ENCODE data around the gene LETMD1. TPM values are rescaled to one million over a fixed set of nuclear protein-coding genes. Genes with fewer than 3 reads are reported as not detected.

LETMD1 gene
- 32.8 TPM for polyA plus RNA-seq (2013, experiment 1 of 2)
- polyA plus RNA-seq (2013, experiment 2 of 2): 30.8 TPM

- Histone ChIP-seq H3K79me1 (replicated peaks; ENCODE audit: low read length, poor library complexity, severe bottlenecking) (peaks cover 14% of the 10 kb centered on the region), H2BK120ac (ENCODE audit: low read depth, low read length) (peak within 1 kb of the TSS; percentile 69), H2BK12ac (ENCODE audit: low read length in 2 of 2) (peak within 1 kb of the TSS in 1 of 2 experiments; percentile 78), H3K18ac (ENCODE audit: low read depth in 1 of 2, low read length in 2 of 2) (peak within 1 kb of the TSS; percentile 57 to 99), H2AK5ac (ENCODE audit: low read length, severe bottlenecking) (no peak within 1 kb of the TSS), H3K36me3 (ENCODE audit: control insufficient read depth in 1 of 2, insufficient read depth in 2 of 2, low read depth in 1 of 2, low read length in 2 of 2) (peaks cover 0 to 12% of the 10 kb centered on the region in 2 experiments), H3K23ac (ENCODE audit: low read length in 2 of 2) (peak within 1 kb of the TSS in 1 of 2 experiments; percentile 83), H4K91ac (ENCODE audit: low read length) (peak within 1 kb of the TSS; percentile 58), H3K4me3 (ENCODE audit: insufficient read depth in 1 of 2, low read depth in 1 of 2, low read length in 2 of 2) (peak within 1 kb of the TSS; percentile 82 to 85), H3K27ac (ENCODE audit: low read length, poor library complexity, severe bottlenecking) (peak within 1 kb of the TSS; percentile 86), H3K27me3 (ENCODE audit: control insufficient read depth in 1 of 2, insufficient read depth in 1 of 2, low read length in 2 of 2) (no peaks in the 10 kb centered on the region), H2BK5ac (ENCODE audit: low read depth, low read length, poor library complexity, severe bottlenecking) (peak within 1 kb of the TSS; percentile 83), H2BK15ac (ENCODE audit: low read depth, poor library complexity, severe bottlenecking) (no peak within 1 kb of the TSS), H3K4me2 (ENCODE audit: low read length, poor library complexity, severe bottlenecking) (peak within 1 kb of the TSS; percentile 88), H3K14ac (ENCODE audit: low read length in 2 of 2) (peak within 1 kb of the TSS in 1 of 2 experiments; percentile 99), H3K9me3 (ENCODE audit: control insufficient read depth, low read length) (no peaks in the 10 kb centered on the region), H3K9ac (ENCODE audit: low read length) (peak within 1 kb of the TSS; percentile 89), H3K4ac (ENCODE audit: low read depth in 1 of 2, low read length in 2 of 2) (peak within 1 kb of the TSS; percentile 66 to 100), H4K8ac (ENCODE audit: low read length) (peak within 1 kb of the TSS; percentile 87), H2AFZ (ENCODE audit: low read depth, low read length) (peak within 1 kb of the TSS; percentile 100), H3K4me1 (ENCODE audit: control insufficient read depth, insufficient read depth, low read depth, low read length) (peaks cover 1% of the 10 kb centered on the region)
- WGBS: 4% methylated on average over 51 of the region's 51 CpGs
- DNase-seq: peak; percentile 99
Measured at GRCh38 chr12:51047655-51048540, at the start of gene LETMD1. Gene LETMD1 (plus strand): TSS chr12:51048327. CDS start chr12:51048357, 30 bp downstream.

GRCh38 chr12:50999093-50999492 lies 49.0 kb upstream of the LETMD1 start:
- H4K91ac ChIP-seq (ENCODE audit: low read length): no peak overlapping the region
- H2AFZ ChIP-seq (ENCODE audit: low read depth, low read length): no peak overlapping the region
- peaks cover 2% of the 10 kb centered on the region for H3K4me1 ChIP-seq (ENCODE audit: control insufficient read depth, insufficient read depth, low read depth, low read length)
- no peak overlapping the region for H3K14ac ChIP-seq (ENCODE audit: low read length in 2 of 2)
- H2BK15ac ChIP-seq (ENCODE audit: low read depth, poor library complexity, severe bottlenecking): no peak overlapping the region
- no peaks in the 10 kb centered on the region for H3K9me3 ChIP-seq (ENCODE audit: control insufficient read depth, low read length)
- no peak overlapping the region for H2BK5ac ChIP-seq (ENCODE audit: low read depth, low read length, poor library complexity, severe bottlenecking)
- no peak overlapping the region for H2BK120ac ChIP-seq (ENCODE audit: low read depth, low read length)
- no peak for DNase-seq
- no peak overlapping the region for H3K4me3 ChIP-seq (ENCODE audit: insufficient read depth in 1 of 2, low read depth in 1 of 2, low read length in 2 of 2)
- no peak overlapping the region for H2BK12ac ChIP-seq (ENCODE audit: low read length in 2 of 2)
- 100% methylated on average over 2 of the region's 4 CpGs for WGBS
- H3K4me2 ChIP-seq (ENCODE audit: low read length, poor library complexity, severe bottlenecking): no peak overlapping the region
- H3K79me1 ChIP-seq (replicated peaks; ENCODE audit: low read length, poor library complexity, severe bottlenecking): peaks cover 23% of the 10 kb centered on the region
- H3K23ac ChIP-seq (ENCODE audit: low read length in 2 of 2): no peak overlapping the region
- H2AK5ac ChIP-seq (ENCODE audit: low read length, severe bottlenecking): no peak overlapping the region
- H3K9ac ChIP-seq (ENCODE audit: low read length): no peak overlapping the region
- H3K18ac ChIP-seq (ENCODE audit: low read depth in 1 of 2, low read length in 2 of 2): no peak overlapping the region
- H3K36me3 ChIP-seq (ENCODE audit: control insufficient read depth in 1 of 2, insufficient read depth in 2 of 2, low read depth in 1 of 2, low read length in 2 of 2): peaks cover 30 to 59% of the 10 kb centered on the region in 2 experiments
- H3K4ac ChIP-seq (ENCODE audit: low read depth in 1 of 2, low read length in 2 of 2): no peak overlapping the region
- H3K27me3 ChIP-seq (ENCODE audit: control insufficient read depth in 1 of 2, insufficient read depth in 1 of 2, low read length in 2 of 2): no peaks in the 10 kb centered on the region
- H3K27ac ChIP-seq (ENCODE audit: low read length, poor library complexity, severe bottlenecking): no peak overlapping the region
- H4K8ac ChIP-seq (ENCODE audit: low read length): no peak overlapping the region

DNA sequence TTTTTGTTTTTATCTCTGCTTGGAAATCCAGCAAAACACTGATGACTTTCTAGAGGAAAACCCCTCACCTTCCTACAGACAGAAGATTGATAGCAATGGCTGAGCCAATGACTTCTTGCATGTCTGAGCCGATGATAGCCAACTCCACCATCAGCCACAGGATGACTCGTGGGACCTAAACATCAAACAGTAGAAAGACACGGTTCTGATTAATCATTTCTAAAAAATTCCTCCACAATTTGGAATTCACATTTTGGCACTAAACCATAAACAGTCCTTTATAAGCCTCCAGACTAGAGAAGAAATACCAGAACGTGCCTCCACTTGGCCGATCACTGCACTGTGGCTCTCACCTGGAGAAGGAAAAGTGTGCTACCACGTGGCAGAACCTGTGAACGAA lies 47.9 kb upstream of the LETMD1 start:
- Histone ChIP-seq H3K27me3 (ENCODE audit: control insufficient read depth in 1 of 2, insufficient read depth in 1 of 2, low read length in 2 of 2) (no peaks in the 10 kb centered on the region), H3K36me3 (ENCODE audit: control insufficient read depth in 1 of 2, insufficient read depth in 2 of 2, low read depth in 1 of 2, low read length in 2 of 2) (peaks cover 29 to 59% of the 10 kb centered on the region in 2 experiments), H4K91ac (ENCODE audit: low read length) (no peak overlapping the region), H3K14ac (ENCODE audit: low read length in 2 of 2) (no peak overlapping the region), H3K9me3 (ENCODE audit: control insufficient read depth, low read length) (no peaks in the 10 kb centered on the region), H2BK15ac (ENCODE audit: low read depth, poor library complexity, severe bottlenecking) (no peak overlapping the region), H2BK5ac (ENCODE audit: low read depth, low read length, poor library complexity, severe bottlenecking) (no peak overlapping the region), H3K27ac (ENCODE audit: low read length, poor library complexity, severe bottlenecking) (no peak overlapping the region), H3K79me1 (replicated peaks; ENCODE audit: low read length, poor library complexity, severe bottlenecking) (peaks cover 24% of the 10 kb centered on the region), H3K9ac (ENCODE audit: low read length) (no peak overlapping the region), H3K4me2 (ENCODE audit: low read length, poor library complexity, severe bottlenecking) (no peak overlapping the region), H3K23ac (ENCODE audit: low read length in 2 of 2) (no peak overlapping the region), H2BK120ac (ENCODE audit: low read depth, low read length) (no peak overlapping the region), H4K8ac (ENCODE audit: low read length) (no peak overlapping the region), H3K4me3 (ENCODE audit: insufficient read depth in 1 of 2, low read depth in 1 of 2, low read length in 2 of 2) (no peak overlapping the region), H3K4ac (ENCODE audit: low read depth in 1 of 2, low read length in 2 of 2) (no peak overlapping the region), H3K18ac (ENCODE audit: low read depth in 1 of 2, low read length in 2 of 2) (no peak overlapping the region), H2BK12ac (ENCODE audit: low read length in 2 of 2) (no peak overlapping the region), H2AK5ac (ENCODE audit: low read length, severe bottlenecking) (no peak overlapping the region), H3K4me1 (ENCODE audit: control insufficient read depth, insufficient read depth, low read depth, low read length) (peaks cover 2% of the 10 kb centered on the region), H2AFZ (ENCODE audit: low read depth, low read length) (no peak overlapping the region)
- DNase-seq: no peak
- WGBS: 68% methylated on average over 5 of the region's 7 CpGs

- peaks cover 25 to 59% of the 10 kb centered on the region in 2 experiments for H3K36me3 ChIP-seq (ENCODE audit: control insufficient read depth in 1 of 2, insufficient read depth in 2 of 2, low read depth in 1 of 2, low read length in 2 of 2)
- DNase-seq: no peak
- no peak overlapping the region for H2AK5ac ChIP-seq (ENCODE audit: low read length, severe bottlenecking)
- H3K4me1 ChIP-seq (ENCODE audit: control insufficient read depth, insufficient read depth, low read depth, low read length): peaks cover 2% of the 10 kb centered on the region
- H2BK15ac ChIP-seq (ENCODE audit: low read depth, poor library complexity, severe bottlenecking): no peak overlapping the region
- H2BK12ac ChIP-seq (ENCODE audit: low read length in 2 of 2): no peak overlapping the region
- H3K23ac ChIP-seq (ENCODE audit: low read length in 2 of 2): no peak overlapping the region
- no peak overlapping the region for H3K14ac ChIP-seq (ENCODE audit: low read length in 2 of 2)
- H3K27me3 ChIP-seq (ENCODE audit: control insufficient read depth in 1 of 2, insufficient read depth in 1 of 2, low read length in 2 of 2): no peaks in the 10 kb centered on the region
- H2BK120ac ChIP-seq (ENCODE audit: low read depth, low read length): no peak overlapping the region
- no peak overlapping the region for H3K4me2 ChIP-seq (ENCODE audit: low read length, poor library complexity, severe bottlenecking)
- H3K27ac ChIP-seq (ENCODE audit: low read length, poor library complexity, severe bottlenecking): no peak overlapping the region
- peaks cover 24% of the 10 kb centered on the region for H3K79me1 ChIP-seq (replicated peaks; ENCODE audit: low read length, poor library complexity, severe bottlenecking)
- no peaks in the 10 kb centered on the region for H3K9me3 ChIP-seq (ENCODE audit: control insufficient read depth, low read length)
- no peak overlapping the region for H2AFZ ChIP-seq (ENCODE audit: low read depth, low read length)
- H3K4me3 ChIP-seq (ENCODE audit: insufficient read depth in 1 of 2, low read depth in 1 of 2, low read length in 2 of 2): no peak overlapping the region
- H4K8ac ChIP-seq (ENCODE audit: low read length): no peak overlapping the region
- no peak overlapping the region for H3K18ac ChIP-seq (ENCODE audit: low read depth in 1 of 2, low read length in 2 of 2)
- H2BK5ac ChIP-seq (ENCODE audit: low read depth, low read length, poor library complexity, severe bottlenecking): no peak overlapping the region
- no peak overlapping the region for H3K4ac ChIP-seq (ENCODE audit: low read depth in 1 of 2, low read length in 2 of 2)
- WGBS: 100% methylated on average over 1 of the region's 1 CpG
- H4K91ac ChIP-seq (ENCODE audit: low read length): no peak overlapping the region
- no peak overlapping the region for H3K9ac ChIP-seq (ENCODE audit: low read length)
Measured at GRCh38 chr12:51001799-51002198, 46.3 kb upstream of the LETMD1 start.
